NCI-H128 (cell line): ENCODE measurements around the gene FER.
"Not testable (repeated sequence)": the region's sequence is repeated elsewhere in the genome, so short reads cannot be mapped to it uniquely, and the experiment has no call there.

Experiments used
- DNase-seq: peaks from one replicate; lab custom pipeline; 2025; ENCODE audit not compliant: unreplicated experiment; lab: John Stamatoyannopoulos, UW

FER gene

DNA sequence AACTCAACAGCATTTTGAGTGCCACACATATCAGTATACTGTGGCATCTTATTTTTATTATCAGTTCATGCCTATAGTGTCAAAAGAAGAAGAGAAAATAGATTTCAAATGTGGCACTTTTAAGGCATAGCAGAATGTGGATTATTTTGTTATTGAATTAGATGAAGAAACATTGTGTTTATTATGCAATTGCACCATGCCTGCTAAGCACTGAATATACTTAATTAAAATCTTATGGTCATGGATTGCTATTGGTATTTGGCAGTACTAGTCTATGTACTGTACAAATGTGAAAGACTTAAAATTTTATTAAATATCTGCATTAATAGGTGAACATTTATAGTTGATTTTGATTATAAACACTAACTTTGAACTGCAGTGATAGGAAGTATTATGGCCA, 128.8 kb downstream of the FER start:
- no peak for DNase-seq

DNA sequence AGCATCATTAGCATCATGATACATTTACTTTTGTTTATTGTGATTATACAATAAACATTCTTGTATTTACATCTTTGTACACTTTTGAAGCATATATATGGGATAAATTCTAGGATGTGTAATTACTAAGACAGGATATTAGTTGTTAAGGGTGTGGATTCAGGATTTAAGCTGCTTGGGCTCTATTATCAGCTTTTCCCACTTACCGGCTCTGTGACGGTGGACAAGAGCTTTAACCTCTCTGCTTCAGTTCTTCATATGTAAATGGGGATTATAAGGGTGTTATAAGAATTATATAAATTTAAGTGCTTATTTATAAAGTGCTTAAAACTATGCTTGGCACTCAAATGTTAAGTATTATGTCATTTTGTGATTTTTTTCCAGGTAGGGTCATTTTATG, 131.1 kb downstream of the FER start:
- no peak for DNase-seq

DNA sequence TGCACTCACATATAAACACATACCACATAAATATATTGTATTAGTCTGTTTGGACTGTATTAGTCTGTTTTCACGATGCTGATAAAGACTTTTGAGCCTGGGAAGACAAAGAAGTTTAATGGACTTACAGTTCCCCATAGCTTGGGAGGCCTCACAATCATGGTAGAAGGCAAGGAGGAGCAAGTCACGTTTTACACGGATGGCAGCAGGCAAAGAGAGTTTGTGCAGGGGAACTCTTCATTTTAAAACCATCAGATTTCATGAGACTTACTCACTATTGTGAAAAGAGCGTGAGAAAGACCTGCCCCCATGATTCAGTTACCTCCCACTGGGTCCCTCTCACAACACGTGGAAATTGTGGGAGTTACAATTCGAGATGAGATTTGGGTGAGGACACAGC, 133.4 kb downstream of the FER start:
- DNase-seq, result no peak

DNA sequence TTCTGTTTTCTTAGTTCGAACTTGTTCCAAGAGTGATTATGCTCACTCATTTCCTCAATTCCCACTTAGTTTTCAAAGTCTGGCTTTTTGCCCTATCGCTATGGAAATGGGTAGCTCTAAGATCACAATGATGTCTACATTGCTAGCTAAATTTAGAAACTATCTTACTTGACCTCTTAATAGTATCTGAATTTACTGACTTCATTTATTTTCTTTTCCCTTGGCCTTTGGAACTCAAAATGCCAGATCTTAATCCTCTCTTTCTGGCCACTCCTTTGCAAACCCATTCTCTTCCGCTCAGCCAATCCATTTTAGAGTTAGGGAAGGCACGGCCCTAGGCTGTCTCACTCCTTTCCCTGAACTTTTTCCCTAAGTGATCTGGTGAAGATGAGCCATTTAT, 137.0 kb downstream of the FER start:
- no peak for DNase-seq

DNA sequence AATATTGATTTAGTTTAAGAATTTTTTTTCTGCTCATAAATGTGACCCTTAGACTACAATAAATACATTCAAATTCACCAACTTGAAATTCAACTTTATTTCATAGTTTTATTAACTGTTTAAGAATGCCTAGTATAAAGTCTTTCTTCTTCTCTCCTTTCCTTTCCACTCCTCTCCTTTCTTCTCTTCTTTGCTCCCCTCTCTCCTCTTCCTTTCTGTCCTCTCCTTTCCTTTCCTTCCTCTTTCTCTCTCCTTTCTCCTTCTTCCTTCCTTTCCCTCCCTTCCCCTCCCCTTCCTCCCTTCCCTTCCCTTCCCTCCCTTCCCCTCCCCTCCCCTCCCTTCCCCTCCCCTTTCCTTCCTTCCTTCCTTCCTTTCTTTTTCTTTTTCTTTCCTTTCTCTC, 150.6 kb downstream of the FER start:
- no peak for DNase-seq

DNA sequence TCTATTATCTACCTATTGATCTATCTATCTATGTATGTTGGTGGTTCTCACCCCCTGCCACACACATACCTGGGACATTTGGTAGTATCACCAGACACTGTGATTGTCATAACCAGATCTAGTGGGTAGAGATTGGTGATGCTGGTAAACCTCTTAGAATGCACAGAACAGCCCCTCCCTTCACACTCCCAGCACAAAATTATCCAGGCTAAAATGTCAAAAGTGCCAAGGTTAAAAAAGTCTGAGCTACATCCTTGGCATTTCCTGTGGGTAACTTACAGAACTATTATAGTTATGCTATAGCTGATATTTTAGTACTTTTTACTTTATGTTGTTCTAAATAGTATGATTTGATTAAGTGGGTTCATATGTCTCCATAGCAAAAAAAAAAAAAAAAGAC, 151.0 kb downstream of the FER start:
- DNase-seq, result no peak

DNA sequence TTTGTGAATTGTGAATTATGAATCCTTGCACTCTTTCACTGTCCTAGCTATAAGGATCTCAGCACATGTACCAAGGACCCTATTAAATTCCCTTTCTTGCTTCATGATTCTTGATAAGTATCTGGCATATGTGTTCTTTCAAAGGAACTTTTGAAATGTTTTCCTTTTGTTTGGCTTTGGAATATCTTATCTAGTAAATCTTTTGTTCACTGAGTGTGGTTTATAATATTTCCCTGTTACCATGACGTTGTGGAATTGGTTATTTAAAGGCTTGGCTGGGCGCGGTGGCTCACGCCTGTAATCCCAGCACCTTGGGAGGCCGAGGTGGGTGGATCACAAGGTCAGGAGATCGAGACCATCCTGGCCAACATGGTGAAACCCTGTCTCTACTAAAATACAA, 151.5 kb downstream of the FER start:
- DNase-seq, result not testable (repeated sequence)

DNA sequence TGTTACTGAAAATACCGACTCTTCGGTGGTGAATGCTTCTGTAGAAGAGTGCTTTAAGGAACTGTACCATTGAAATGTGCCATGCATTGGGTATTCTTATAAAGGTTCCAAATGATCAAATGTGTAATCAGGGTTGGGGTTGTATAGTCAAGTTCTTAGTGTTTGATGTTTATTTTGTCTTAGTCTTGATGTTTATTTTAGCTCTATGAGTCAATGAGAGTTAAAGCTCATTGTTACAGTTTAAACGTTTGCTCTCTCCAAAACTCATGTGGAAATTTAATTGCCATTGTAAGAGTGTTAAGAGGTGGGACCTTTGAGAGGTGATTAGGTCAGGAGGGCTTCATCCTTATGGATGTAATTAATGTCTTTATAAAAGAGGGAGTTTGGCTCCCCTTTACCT, 153.0 kb downstream of the FER start:
- no peak for DNase-seq

DNA sequence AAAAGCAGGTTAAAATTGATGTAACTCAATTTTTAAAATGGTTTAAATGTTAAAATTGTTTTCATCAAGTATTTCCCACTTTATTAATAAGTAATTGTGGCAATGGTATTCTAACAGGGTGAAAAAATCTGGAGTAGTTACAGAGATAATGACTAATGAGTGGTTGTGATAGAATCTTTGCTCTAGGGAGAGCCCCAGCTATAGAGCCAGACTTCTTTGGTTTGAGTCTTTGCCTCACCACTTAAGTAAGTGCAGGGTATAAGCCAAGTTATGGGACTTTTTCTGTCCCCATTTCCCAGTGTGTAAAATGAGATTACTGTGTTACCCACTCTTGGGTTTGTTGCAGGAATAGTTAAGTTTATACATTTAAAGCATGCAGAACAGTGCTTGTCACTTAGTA, 158.1 kb downstream of the FER start:
- DNase-seq, result no peak

DNA sequence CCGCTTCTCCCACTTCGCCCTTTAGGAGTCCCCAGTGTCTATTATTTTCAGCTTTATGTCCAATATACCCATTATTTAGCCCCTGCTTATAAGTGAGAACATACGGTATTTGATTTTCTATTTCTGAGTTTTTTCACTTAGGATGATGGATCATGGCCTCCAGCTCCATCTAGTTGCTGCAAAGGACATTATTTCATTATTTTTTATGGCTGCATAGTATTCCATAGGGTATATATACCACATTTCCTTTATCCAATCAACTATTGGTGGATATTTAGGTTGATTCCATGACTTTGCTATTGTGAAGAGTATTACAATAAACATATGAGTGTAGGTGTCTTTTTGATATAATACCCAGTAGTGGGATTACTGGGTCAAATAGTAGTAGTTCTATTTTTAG, 162.9 kb downstream of the FER start:
- no peak for DNase-seq

DNA sequence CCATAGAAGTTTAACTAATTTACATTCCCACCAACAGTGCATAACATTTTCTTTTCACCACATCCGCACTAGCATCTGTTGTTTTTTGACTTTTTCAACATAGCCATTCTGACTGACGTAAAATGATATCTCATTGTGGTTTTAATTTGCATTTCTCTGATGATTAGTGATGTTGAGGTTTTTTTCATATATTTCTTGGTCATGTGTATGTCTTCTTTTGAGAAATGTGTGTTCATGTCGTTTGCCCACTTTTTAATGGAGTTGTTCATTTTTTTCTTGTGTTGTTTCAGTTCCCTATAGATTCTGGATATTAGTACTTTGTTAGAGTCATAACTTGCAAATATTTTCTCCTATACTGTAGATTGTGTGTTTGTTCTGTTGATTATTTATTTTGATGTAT, 163.4 kb downstream of the FER start:
- DNase-seq, result no peak

DNA sequence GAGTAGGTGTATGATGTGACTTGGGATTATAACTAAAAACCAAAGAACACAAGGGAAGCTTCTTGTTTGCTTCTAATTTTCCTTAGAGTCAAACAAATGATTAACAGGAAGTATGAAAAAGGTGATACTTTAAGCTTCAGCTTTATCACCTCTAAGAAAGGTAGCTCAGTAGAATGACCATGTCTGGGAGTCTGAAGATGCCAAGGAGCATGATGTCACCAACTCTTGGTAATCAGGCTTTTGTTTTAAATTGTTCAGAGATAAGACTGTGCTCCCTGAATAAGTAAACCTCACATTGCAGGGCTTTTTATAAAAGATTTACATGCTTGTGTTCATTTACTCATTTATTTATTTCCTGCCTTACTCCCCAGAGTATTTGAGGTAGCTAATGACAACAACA, 169.9 kb downstream of the FER start:
- no peak for DNase-seq

DNA sequence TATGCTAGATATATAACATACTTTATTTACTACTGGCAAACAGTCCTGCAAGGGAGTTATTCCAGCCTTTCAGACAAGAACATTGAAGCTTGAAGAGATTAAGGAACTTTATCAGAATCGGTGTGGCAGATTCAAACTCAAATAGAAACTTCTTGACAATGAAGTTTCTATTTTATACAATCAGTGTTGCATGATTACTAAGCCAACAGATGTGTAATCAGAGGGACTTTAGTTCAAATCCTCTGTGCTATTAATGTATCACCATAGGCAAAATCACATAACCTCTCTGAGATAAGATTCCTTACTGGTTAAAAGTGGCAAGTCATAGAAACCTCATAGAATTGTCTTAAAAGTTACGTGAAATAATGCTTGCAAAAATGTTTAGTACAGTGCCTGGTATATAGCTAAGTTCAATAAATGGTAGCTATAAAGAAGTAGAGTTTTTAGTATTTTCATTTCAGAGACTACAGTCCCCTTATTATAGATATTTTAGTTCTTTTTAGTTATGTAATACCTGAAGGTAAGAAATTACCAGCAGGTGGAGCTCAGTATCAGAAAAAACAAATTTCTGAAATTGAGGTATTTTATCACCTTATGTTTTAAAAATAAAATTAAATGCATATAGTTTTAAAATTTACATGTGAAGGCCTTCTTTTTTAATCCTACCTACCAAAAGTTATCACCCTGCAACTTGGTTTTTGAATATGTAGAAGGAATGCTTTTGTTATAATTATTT, 172.1 kb downstream of the FER start:
- DNase-seq, result no peak

DNA sequence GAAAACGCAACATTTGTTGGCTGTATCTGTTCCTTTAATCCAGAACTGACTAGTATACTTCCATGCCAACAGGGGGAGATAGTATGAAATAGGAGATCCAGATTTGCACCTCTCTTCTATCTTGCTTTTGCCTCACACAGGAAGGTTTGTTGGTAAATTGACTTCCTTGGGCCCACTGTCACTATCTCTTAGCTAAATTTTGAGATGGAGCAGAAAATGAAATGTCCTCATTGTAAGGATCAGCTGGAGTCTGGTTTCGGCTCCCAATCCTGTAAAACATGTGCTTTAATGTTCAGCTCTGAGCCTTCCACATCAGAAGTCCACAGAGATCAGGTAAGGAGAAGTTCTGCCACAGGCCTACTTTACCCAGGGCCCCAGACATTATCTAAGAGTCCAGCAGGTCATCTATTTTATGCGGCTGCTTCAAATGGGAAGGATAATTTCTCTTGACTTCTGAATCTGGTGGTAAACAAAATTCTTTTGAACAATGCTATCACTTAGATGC, 176.8 kb downstream of the FER start:
- no peak for DNase-seq

DNA sequence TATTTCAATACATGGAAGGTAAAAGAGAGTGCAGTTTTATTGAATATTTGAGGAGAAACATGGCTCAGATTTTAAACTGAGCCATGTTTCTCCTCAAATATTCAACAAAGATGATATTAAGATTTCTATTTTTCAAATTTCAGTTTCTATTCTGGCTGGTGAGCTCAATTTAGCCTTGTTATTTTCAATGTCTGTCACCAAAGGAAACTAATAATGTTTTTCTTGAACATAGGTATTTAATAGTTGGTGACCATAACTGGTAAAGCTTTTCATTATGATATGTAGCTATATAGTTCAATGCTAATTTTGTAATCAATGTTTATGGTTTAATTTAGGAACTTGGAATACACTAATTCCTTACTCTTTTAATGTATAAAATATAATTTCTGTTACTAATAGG, 177.4 kb downstream of the FER start:
- no peak for DNase-seq

DNA sequence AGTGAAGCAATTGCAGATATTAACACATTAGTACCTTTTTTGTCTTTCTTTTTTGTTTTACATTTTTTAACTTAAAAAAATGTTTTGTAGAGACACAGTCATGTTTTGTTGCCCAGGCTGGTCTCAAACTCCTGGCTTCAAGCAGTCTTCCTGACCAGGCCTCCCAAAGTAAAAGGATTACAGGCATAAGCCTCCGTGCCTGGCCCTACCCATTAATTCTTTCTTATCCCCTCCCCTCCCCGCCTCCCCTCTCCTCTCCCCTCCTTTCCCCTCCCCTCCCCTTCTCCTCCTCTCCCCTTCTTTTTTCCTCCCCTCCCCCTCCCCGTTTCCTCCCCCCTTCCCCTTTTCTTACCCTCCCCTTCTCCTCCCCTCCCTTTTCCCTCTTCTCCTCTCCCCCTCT, 182.4 kb downstream of the FER start:
- DNase-seq, result no peak

DNA sequence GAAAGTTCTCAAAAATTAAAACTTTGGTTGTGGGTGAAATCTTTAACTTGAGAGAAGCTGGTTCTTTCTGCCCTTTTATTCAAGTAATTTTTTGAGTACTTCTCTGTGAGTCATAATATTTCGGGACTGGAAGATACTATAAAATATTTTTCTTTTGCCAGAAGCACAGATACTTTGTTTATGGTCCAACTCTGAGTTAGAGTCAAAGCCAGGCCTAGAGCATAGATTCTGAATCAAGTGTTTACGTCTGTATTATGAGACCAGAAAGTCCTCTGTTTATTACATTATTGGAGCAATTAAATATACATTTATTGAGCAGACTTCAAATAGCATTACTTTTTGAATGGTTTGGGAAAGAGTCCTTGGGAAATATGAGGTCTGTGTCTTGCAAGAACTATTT, 187.9 kb downstream of the FER start:
- DNase-seq, result no peak

DNA sequence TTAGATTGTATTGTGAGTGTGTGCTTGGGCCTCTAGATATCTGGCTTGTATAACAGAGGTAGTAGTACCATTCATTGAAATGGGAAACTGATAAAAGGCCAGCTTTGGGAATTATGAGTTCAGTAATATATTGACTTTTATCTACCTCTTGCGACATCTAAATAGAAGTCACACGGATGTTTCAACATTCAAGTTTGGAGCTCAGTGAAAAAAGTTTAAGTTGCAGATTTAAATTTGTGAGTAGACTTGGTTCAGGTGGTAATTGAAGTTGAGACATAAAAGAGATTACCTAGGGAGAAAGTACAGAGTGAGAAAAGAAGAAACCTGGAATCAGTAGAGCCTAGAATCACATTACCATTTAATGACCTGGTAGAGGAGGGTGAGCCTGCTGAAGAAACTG, 189.5 kb downstream of the FER start:
- no peak for DNase-seq

DNA sequence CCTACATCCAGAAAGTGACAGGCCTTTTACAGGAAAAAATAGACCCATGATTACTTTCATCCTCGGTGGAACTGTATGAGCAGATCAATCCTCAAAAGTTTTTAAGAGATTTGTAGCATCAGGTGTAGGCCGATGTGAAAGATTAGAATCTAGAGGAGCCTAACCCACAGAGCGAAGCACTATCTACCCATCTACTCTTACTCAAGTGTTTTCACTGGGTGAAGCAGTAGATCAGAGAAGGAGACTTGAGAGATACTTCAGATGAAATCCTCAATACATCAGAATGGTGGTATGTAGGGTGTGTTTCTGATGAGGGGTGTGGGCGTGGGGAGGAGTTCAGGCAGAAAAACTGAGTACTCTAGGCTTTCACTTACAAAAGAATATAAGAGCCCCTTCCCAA, 192.8 kb downstream of the FER start:
- no peak for DNase-seq

DNA sequence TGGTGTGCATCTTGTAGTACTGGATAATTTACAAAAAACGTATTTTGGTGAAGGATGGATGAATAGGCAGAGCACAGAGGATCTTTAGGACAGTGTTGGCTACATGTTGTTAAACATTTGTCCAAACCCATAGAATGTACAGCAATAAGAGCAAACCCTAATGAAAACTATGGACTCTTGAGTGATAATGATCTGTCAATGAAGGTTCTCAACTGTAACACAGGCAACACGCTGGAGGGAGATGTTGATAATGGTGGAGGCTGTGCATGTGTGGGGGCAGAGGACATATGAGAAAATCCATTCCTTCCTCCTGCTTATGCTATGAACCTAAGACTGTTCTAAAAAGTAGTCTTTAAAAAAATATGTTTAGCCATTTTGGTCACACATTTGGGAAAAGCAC, 194.0 kb downstream of the FER start:
- DNase-seq, result no peak

DNA sequence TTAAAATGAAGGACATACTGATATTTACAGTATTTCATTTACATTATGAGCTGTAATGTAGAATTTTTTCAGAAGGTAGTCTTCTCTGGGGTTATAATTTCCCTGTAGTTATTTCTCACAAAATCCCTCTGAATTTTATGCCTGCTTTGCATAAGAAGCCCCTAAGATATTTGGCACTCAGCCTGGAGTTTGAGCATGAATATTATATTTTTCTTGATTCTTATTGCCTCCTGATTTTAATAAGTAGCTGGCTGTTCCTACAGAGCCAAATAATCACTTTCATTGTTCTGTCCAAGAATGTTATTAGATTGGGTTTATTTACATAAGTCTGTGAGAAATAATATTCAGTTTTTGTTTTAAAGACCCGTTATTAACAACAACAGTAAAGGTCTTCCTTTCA, 195.0 kb downstream of the FER start:
- DNase-seq, result no peak

DNA sequence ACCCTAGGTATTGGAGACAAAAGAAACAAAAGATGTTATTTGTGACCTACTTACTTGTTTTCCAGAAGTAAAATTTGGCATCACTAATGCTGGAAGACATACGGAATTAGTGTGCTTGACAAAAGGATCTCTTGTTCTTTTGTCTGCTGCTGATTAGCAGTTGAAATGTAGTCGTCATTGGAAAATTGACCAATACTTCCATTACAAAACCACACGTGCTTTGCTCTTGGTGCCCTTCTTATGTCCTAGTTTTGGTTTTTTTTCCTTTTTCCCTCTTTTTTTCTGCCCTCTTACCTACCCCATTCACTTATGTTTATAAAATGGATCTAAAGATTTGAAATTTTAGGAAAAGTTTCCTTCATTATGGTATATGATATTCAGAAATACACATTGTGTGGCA, 197.4 kb downstream of the FER start:
- DNase-seq, result no peak

DNA sequence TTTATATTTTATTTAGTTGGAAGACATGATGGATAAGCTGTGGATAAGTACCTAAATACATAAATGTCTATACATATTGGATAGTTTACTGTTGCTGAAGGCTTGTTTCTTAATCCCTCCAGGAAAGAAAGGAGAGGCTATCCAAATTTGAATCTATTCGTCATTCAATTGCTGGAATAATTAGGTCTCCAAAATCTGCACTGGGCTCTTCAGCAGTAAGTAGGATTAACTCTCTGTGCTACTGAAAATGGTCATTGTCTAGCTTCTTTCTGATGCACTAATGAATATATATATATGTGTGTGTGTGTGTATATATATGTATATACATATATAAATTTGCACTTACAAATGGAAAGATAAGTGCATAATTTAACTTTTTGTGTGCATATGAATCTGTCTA, 198.3 kb downstream of the FER start:
- no peak for DNase-seq
